GM12892 (cell line): ENCODE results near the gene ZNF436.

ENCODE experiments used
- POLR2A ChIP-seq: IDR thresholded peaks from 2 replicates; pipeline ENCODE4 v1.6.1; 2011; ENCODE audit warnings: low read depth, low read length, control low read depth
- POLR2AphosphoS5 ChIP-seq: IDR thresholded peaks from 2 replicates; pipeline ENCODE4 v1.6.1; 2011; ENCODE audit warnings: low read depth, low read length, control low read depth
- TAF1 ChIP-seq: IDR thresholded peaks from 2 replicates; pipeline ENCODE4 v1.6.1; 2011; ENCODE audit warnings: low read depth, mild to moderate bottlenecking, control low read depth, low read length, borderline replicate concordance

DNA sequence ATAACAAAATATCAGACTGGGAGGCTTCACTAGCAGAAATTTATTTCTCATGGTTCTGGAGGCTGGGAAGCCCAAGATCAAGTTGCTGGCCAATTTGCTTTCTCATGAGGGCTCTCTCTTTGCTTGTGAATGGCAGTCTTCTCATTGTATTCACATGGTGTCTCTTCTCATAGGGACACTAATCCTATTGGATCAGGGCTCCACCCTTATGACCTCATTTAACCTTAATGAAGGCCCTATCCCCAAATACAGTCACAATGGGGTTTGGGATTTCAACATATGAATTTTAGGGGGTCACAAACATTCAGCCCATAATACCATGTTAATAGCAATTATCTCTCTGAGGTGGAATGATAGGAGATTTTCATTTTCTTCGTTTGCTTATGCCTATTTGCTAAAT, 29.6 kb upstream of the ZNF436 start:
- TF ChIP-seq POLR2AphosphoS5 = no peak
- no peak for TF ChIP-seq POLR2A
- TF ChIP-seq TAF1 = no peak
